ENCODE data around the gene COL6A5. TPM values are rescaled to one million over a fixed set of nuclear protein-coding genes. Genes with fewer than 3 reads are reported as not detected.
A peak's percentile ranks its signal among the peaks of the same experiment; 100 is the strongest.

COL6A5 gene
- total and polyA plus RNA-seq, 9 of the 15 experiments (the other 6 are each of a cell fraction or from before 2014, with no cell fraction given) = 1.5 to 9.7 (median 5.6) TPM

DNA sequence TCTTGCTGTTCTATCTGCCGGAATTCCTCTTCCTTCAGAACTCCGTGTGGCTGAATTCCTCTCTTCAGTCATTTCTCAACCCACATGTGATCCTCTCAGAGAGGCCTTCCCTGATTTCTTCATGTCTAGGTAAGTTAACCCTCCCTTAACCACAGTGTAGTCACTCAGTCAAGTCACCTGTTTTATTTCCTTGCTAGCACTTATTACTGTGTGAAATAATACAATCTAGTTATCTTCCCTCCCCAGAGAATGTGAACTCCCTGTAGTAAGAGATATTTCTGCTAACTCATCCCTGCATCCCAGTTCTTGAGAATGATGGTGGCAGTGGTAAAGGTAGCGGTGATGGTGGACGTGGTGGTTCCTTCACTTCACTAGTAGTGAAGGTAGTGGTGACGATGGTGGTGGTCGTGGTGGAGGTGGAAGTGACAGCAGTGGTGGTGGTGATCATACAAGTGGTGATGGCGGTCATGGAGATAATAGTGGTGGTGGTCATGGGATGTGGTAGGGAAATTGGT lies 33.3 kb downstream of the COL6A5 start:
- no peak overlapping the region for H3K4me3 ChIP-seq
- peak overlapping the region; percentile 64 for H3K27ac ChIP-seq (ENCODE audit: extremely low read depth, low read depth, low read length)
- FAIRE-seq (no peak), ATAC-seq (no peak), DNase-seq (ENCODE audit: extremely low read depth in 1 of 4, low spot score in 3 of 4) (no peak)
- ChIA-PET CTCF (ENCODE audit: low intra/inter-chr PET ratio) (no interaction called here), POLR2A (no interaction called here)
- H3K9ac ChIP-seq (ENCODE audit: insufficient read depth in 1 of 2, low read depth in 2 of 2, low read length in 2 of 2) = peak overlapping the region in 1 of 2 experiments; percentile 8; a peak in 2 of 4 replicates
- H4K20me1 ChIP-seq (replicated peaks; ENCODE audit: control insufficient read depth, insufficient read depth, low read length) = no peaks in the 10 kb centered on the region
- H3K4me1 ChIP-seq (replicated peaks in 1 of 2; ENCODE audit: control insufficient read depth in 2 of 2, insufficient read depth in 2 of 2, low read length in 2 of 2) = peaks cover 20 to 61% of the 10 kb centered on the region in 2 experiments
- peaks cover 25% of the 10 kb centered on the region for H3K79me2 ChIP-seq (ENCODE audit: control insufficient read depth, insufficient read depth, low read length)
- 51% methylated on average over 6 of the region's 7 CpGs for WGBS (ENCODE audit: insufficient coverage, low coverage, missing lambda C conversion rate)
- peaks cover 44% of the 10 kb centered on the region for H3K36me3 ChIP-seq (ENCODE audit: control insufficient read depth, insufficient read depth, low read length)
- intact Hi-C loops (cut with micrococcal nuclease) (loop anchor here (5.0 kb wide), 1 partner anchor 36 kb away; no protein-coding TSS in a partner anchor), in situ Hi-C loops (cut with MboI) (no loop called here)
- H3K4me2 ChIP-seq (ENCODE audit: insufficient read depth, low read length) = peak overlapping the region; percentile 39
- peak overlapping the region; percentile 25; the same call in 1 of the 2 replicates for H2AFZ ChIP-seq (ENCODE audit: low read depth, low read length)
- H3K9me1 ChIP-seq (ENCODE audit: control insufficient read depth, insufficient read depth, low read length) = no peaks in the 10 kb centered on the region
- no peaks in the 10 kb centered on the region for H3K9me3 ChIP-seq (replicated peaks; ENCODE audit: control insufficient read depth, insufficient read depth, low read depth, low read length)
- no TSS peak for BruUV-seq (replicated peaks)
- no peaks in the 10 kb centered on the region for H3K27me3 ChIP-seq (ENCODE audit: control insufficient read depth in 2 of 2, insufficient read depth in 2 of 2, low read length in 2 of 2)
- TF ChIP-seq HMBOX1 (IDR thresholded peaks at IDR 0.05) = peak; percentile 57
- TF ChIP-seq, protein P1, sequence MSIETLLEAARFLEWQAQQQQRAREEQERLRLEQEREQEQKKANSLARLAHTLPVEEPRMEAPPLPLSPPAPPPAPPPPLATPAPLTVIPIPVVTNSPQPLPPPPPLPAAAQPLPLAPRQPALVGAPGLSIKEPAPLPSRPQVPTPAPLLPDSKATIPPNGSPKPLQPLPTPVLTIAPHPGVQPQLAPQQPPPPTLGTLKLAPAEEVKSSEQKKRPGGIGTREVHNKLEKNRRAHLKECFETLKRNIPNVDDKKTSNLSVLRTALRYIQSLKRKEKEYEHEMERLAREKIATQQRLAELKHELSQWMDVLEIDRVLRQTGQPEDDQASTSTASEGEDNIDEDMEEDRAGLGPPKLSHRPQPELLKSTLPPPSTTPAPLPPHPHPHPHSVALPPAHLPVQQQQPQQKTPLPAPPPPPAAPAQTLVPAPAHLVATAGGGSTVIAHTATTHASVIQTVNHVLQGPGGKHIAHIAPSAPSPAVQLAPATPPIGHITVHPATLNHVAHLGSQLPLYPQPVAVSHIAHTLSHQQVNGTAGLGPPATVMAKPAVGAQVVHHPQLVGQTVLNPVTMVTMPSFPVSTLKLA (conservative IDR thresholded peaks at IDR 0.05) = no peak
- TF ChIP-seq EHMT2 (IDR thresholded peaks at IDR 0.05) = peak; percentile 64; the same call in 1 of the 2 replicates
- TF ChIP-seq MAFG (tag; conservative IDR thresholded peaks at IDR 0.05) = peak; percentile 62
- TF ChIP-seq, protein P2, sequence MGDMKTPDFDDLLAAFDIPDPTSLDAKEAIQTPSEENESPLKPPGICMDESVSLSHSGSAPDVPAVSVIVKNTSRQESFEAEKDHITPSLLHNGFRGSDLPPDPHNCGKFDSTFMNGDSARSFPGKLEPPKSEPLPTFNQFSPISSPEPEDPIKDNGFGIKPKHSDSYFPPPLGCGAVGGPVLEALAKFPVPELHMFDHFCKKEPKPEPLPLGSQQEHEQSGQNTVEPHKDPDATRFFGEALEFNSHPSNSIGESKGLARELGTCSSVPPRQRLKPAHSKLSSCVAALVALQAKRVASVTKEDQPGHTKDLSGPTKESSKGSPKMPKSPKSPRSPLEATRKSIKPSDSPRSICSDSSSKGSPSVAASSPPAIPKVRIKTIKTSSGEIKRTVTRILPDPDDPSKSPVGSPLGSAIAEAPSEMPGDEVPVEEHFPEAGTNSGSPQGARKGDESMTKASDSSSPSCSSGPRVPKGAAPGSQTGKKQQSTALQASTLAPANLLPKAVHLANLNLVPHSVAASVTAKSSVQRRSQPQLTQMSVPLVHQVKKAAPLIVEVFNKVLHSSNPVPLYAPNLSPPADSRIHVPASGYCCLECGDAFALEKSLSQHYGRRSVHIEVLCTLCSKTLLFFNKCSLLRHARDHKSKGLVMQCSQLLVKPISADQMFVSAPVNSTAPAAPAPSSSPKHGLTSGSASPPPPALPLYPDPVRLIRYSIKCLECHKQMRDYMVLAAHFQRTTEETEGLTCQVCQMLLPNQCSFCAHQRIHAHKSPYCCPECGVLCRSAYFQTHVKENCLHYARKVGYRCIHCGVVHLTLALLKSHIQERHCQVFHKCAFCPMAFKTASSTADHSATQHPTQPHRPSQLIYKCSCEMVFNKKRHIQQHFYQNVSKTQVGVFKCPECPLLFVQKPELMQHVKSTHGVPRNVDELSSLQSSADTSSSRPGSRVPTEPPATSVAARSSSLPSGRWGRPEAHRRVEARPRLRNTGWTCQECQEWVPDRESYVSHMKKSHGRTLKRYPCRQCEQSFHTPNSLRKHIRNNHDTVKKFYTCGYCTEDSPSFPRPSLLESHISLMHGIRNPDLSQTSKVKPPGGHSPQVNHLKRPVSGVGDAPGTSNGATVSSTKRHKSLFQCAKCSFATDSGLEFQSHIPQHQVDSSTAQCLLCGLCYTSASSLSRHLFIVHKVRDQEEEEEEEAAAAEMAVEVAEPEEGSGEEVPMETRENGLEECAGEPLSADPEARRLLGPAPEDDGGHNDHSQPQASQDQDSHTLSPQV (IDR thresholded peaks at IDR 0.05) = 0 out of 2 replicates have a peak, but pooled peaks have one; percentile 6
- TF ChIP-seq SUPT5H (IDR thresholded peaks at IDR 0.05) = no peak
- TF ChIP-seq IRF2 (CRISPR knock-in tag; IDR thresholded peaks at IDR 0.05) = no peak
- no peak for TF ChIP-seq PCBP2 (IDR thresholded peaks at IDR 0.05; ENCODE audit: low read depth, low read length, poor library complexity, severe bottlenecking)
- TF ChIP-seq HMGN3 (IDR thresholded peaks at IDR 0.05; ENCODE audit: borderline replicate concordance, extremely low read depth, insufficient read length, low read depth, low read length) = no peak
- TF ChIP-seq, protein P3, sequence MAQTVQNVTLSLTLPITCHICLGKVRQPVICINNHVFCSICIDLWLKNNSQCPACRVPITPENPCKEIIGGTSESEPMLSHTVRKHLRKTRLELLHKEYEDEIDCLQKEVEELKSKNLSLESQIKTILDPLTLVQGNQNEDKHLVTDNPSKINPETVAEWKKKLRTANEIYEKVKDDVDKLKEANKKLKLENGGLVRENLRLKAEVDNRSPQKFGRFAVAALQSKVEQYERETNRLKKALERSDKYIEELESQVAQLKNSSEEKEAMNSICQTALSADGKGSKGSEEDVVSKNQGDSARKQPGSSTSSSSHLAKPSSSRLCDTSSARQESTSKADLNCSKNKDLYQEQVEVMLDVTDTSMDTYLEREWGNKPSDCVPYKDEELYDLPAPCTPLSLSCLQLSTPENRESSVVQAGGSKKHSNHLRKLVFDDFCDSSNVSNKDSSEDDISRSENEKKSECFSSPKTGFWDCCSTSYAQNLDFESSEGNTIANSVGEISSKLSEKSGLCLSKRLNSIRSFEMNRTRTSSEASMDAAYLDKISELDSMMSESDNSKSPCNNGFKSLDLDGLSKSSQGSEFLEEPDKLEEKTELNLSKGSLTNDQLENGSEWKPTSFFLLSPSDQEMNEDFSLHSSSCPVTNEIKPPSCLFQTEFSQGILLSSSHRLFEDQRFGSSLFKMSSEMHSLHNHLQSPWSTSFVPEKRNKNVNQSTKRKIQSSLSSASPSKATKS (CRISPR knock-in tag; IDR thresholded peaks at IDR 0.05) = no peak
- no peak for TF ChIP-seq ZNF133 (CRISPR knock-in tag; IDR thresholded peaks at IDR 0.05)
- TF ChIP-seq ZNF316 (IDR thresholded peaks at IDR 0.05) = peak; percentile 63

Measured in K562 (cell line).